DMS 273 (cell line): ENCODE results near the gene KBTBD7.
"Not testable (repeated sequence)": the region's sequence is repeated elsewhere in the genome, so short reads cannot be mapped to it uniquely, and the experiment has no call there.

ENCODE experiments used
- DNase-seq: peaks from one replicate; lab custom pipeline; 2025; ENCODE audit not compliant: unreplicated experiment; lab: John Stamatoyannopoulos, UW

KBTBD7 gene

DNA sequence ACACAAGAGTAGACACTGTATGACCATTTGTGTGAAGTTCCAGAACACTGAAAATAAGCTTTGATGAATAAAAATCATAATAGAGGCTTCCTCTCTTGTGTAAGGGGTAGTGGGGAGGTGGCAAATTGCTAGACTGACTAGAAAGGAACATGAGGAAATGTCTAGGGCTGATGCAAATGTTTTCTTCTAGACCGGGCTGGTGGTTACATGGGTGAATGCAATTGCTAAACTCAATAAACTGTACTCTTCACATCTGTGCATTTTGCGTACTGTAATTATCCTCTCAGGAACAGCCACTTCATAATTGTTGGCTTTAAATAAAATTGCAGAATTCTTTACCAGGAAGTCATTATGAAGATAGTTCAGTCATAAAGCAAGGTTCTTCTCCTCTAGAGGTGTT, 5.2 kb upstream of the KBTBD7 start:
- DNase-seq = no peak

DNA sequence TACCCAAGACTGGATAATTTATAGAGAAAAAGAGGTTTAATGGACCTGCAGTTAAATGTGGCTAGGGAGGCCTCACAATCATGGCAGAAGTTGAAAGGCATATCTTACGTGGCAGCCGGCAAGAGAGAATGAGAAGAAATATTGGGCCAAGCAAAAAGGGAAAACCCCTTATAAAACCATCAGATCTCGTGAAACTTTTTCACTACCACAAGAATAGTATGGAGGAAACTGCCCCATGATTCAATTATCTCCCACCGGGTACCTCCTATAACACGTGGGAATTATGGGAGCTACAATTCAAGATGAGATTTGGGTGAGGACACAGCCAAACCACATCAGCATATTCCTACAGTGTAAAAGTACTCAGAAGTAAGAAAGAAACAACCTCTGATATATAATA, 4.7 kb upstream of the KBTBD7 start:
- no peak for DNase-seq

DNA sequence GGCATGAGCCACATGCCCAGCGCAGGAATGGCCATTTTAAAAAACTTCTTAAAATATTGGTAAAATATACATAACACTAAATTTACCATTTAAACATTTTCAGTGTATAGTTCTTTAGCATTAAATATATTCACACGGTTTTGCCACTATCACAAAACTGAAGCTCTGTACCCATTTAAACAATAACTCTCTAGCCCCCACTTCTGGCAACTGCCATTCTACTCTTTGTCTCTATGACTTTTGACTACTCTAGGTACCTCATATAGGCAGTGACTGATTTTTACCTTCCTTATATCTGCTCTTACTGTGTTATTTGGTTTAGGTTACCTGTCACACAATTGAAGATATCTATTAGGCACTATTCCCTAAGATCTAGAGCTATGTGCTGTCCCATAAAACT, 2.3 kb upstream of the KBTBD7 start:
- DNase-seq = peak; percentile 3

DNA sequence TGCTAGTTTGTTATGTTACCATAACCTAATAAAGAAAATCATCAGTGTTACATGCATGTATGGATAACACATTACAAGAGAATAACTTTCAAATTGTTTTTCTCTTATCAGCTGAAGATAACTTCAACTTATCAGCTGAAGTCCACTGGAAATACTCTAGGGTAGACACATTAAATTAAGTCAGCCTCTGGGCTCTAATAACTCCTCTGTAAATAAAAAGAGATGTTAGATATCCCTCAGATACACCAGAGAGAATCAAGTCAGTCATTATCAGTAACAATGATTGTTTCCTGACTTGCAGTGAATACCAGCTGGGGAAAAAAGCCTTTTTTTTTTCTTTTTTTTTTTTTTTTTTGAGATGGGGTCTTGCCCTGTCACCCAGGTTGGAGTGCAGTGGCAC, 1.6 kb upstream of the KBTBD7 start:
- DNase-seq = no peak

- no peak for DNase-seq
These were observed 900 bp downstream of the KBTBD7 start for GRCh38 chr13:41193469-41193868.

GRCh38 chr13:41188584-41188983, 5.8 kb downstream of the KBTBD7 start:
- no peak for DNase-seq

DNA sequence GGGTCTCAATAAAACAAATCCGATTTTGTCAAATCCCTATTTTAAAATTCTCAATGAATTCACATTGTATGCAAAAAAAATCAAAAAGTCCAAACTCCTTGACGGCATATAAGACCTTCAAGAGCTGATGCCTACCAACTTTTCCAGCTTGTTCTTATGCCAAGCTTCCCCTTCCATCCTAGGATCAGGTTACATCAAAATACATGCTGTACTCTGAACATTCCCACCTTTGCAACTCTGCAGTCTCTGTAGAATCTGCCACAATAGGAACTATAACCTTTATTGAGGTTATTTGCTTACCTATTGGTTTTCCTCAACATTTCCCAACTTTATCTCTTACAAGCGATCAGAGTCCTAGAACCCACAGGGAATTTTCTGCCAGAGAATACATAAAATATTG, 7.9 kb downstream of the KBTBD7 start:
- DNase-seq = no peak

DNA sequence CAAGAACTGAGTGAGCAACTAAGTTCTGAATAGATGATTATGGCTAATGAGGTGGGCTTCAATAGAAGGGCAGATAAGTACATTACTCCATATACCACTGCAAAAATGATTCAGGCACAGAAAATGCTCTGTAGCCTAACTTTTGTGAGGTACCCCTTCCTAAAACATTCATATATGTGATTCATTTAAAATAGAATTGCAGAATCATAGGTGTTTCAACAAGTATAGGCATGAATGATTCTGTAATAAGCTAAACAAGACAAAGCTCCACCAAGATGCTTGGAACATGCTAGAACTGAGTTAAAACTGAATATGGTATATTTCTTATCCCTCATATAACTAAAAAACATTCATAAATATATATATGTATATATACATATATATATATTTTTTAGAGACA, 12.1 kb downstream of the KBTBD7 start:
- no peak for DNase-seq

GRCh38 chr13:41179593-41180250, 14.6 kb downstream of the KBTBD7 start:
- no peak for DNase-seq

- no peak for DNase-seq
These were observed 16.3 kb downstream of the KBTBD7 start for GRCh38 chr13:41178040-41178439.

DNA sequence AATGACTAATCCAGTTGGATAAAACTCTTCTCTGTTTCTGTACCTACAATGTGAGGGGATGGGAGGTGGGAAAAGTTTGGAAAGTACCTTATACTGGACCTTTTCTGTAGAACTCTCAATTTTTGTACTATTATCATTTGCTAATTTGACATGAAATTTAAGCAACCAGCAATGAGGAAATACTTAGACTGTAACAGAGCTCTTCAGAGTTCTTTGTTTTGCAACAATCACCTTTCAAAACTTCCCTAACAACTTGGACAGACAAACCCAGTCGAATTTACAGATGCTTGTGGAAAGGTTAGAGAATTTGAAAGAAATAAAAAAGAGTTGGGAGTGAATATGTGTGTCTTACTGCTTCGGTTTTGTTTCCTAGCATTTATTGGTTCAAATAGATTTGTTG, 16.8 kb downstream of the KBTBD7 start:
- no peak for DNase-seq

GRCh38 chr13:41175576-41175975, 18.8 kb downstream of the KBTBD7 start:
- DNase-seq = not testable (repeated sequence)

GRCh38 chr13:41162151-41162550, 32.2 kb downstream of the KBTBD7 start:
- DNase-seq = no peak

DNA sequence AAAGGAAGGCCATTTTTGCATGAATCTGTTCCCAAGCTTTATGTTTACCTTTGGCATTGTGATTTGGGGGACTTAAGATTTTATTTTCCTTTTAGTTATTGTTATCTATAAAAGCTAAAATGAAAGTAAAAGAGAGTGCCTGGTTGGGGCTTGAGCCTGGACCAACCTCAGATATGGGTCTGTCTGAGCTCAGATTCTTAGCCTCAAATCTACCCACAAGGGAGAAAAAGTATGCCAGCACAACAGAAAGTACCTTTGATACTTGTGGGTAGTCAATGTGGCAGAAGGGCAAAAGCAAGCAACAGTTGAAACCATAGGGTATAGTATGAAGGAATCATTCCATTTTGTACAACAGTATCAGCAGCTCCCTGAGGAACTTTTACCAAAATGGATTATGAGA, 35.2 kb downstream of the KBTBD7 start:
- no peak for DNase-seq

- DNase-seq = no peak
These were observed 37.2 kb downstream of the KBTBD7 start for GRCh38 chr13:41157048-41157717.

DNA sequence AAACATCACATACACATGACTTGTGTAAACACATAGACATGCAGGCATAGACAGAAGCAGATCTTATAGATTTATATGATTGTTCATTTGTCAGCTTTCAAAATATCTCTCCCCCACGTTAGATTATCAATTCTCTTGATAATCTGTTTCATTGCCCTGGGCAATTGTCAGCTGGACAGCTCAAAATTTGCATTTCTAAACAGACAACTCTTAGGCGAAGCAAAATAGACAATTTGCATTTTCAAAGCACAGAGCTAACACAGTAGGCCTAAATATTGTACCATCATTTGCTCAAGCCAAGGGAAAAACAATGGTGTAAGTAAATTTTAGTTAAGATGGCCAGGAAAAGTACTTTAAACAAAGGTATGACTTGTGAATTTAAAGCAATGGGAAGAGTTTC, 37.7 kb downstream of the KBTBD7 start:
- DNase-seq = no peak

DNA sequence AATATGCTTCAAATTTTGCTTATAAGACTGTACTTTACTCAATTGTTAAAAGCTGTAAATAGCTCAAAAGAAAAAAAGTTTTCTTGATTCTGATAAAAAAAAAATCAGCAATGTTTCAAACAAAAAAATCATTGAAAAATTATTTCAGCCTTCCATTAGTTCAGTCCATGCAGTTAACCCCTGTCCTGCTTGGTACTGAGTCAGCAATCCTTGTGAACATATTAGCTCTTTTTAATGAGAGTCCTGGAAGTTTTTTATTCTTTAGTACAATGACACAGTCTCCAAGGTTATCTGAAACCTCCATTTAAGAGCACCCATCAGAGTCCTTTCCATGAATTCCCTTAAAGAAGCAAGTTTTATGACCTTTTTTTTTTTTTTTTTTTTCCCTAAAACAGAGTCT, 40.3 kb downstream of the KBTBD7 start:
- DNase-seq = no peak

DNA sequence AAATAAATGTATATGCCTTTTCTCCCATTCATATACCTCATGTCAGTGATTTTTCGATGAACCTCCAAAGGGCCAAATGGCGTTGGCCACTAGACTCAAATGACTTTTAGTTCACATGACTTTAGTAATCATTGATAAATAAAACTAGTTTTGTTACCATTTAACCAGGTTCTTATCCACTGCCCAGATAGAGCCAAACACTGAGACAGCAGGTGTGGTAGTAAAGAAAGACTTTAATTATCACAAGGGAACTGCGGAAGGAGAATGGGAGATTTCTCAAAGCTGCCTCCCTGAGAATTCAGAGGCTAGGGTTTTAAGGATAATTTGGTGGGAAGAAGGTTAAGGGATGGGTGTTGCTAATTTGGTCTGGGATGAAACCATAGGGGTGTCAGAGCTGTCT, 42.4 kb downstream of the KBTBD7 start:
- DNase-seq = no peak

DNA sequence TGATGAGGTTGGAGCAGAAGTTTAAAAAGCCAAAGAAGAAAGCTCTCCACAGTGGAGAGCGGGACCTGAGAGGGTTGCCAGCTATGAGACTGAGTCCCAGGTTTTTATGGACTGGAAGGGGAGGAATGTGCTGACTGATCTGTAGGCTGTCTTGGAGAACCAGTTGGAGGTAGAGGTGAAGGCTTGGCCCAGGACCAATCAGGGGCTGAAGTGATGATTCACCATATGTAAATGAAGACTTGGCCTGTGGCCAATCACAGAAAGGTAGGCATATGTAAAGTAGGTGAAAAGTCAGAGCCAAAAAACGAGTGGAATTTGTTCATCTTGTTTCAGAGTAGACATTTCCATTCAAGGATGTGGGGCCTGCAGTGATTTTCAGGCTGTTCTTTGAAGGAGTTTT, 44.3 kb downstream of the KBTBD7 start:
- DNase-seq = no peak

- DNase-seq = peak; percentile 29
These were observed 45.7 kb downstream of the KBTBD7 start for GRCh38 chr13:41148419-41149283.

DNA sequence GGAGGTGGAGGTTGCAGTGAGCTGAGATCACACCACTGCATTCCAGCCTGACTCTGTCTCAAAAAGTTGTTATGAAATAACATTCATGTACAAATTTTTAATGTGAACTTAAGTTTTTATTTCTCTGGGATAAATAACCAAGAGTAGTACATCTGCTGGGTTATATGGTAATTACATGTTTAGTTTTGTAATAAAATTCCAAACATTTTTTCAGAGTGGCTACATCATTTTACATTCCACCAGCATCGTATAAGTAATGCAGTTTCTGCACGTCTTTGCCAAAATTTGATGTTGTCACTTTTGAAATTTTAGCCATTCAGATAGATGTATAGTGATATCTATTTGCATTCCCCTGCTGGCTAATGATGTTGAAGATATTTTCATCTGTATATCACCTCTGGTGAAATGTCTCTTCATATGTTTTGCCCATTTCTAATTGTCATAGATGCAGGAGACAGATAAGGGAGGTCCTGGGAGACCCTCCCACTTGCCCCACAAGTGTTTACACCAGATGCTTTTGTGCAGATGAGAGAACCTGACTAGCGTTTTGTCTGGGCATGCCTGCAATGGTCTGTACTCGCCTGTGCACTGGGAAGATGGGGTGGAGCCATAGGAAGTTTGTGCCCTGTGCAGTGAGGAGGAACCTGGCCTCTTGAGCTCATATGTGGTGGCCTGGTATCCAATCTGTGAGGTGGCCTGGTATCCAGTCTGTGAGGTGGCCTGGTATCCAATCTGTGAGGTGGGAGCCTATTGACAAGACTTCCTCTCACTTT, 49.0 kb downstream of the KBTBD7 start:
- DNase-seq = peak; percentile 43
